ENCODE data around the gene LILRA1.
A peak's percentile ranks its signal among the peaks of the same experiment; 100 is the strongest.
"Not testable (repeated sequence)": the region's sequence is repeated elsewhere in the genome, so short reads cannot be mapped to it uniquely, and the experiment has no call there.

LILRA1 gene

GRCh38 chr19:54624234-54624633 is 30.8 kb downstream of the LILRA1 start:
- not testable (repeated sequence) for H3K4me3 Mint-ChIP-seq
- H3K27me3 Mint-ChIP-seq = peaks cover 47% of the 10 kb centered on the region

GRCh38 chr19:54624934-54625730 is 31.7 kb downstream of the LILRA1 start:
- H3K27me3 Mint-ChIP-seq = peaks cover 51% of the 10 kb centered on the region
- H3K4me1 Mint-ChIP-seq, H3K36me3 Mint-ChIP-seq, H3K9me3 Mint-ChIP-seq, H3K27ac Mint-ChIP-seq, DNase-seq, H3K4me3 Mint-ChIP-seq, CTCF ChIA-PET: not testable (repeated sequence)

More at GRCh38 chr19:54624234-54624633, 30.8 kb downstream of the LILRA1 start:
- H3K27ac Mint-ChIP-seq, CTCF ChIA-PET, DNase-seq, H3K36me3 Mint-ChIP-seq, H3K9me3 Mint-ChIP-seq, H3K4me1 Mint-ChIP-seq: not testable (repeated sequence)

GRCh38 chr19:54626757-54627156 is 33.3 kb downstream of the LILRA1 start:
- H3K36me3 Mint-ChIP-seq = no peaks in the 10 kb centered on the region

GRCh38 chr19:54627912-54628311 is 34.5 kb downstream of the LILRA1 start:
- H3K4me3 Mint-ChIP-seq, H3K4me1 Mint-ChIP-seq, H3K9me3 Mint-ChIP-seq, CTCF ChIA-PET, DNase-seq, H3K27ac Mint-ChIP-seq, H3K36me3 Mint-ChIP-seq: not testable (repeated sequence)
- H3K27me3 Mint-ChIP-seq = peaks cover 58% of the 10 kb centered on the region

More at GRCh38 chr19:54626757-54627156, 33.3 kb downstream of the LILRA1 start:
- CTCF ChIA-PET = no interaction called here
- Mint-ChIP-seq H3K27me3 (peaks cover 55% of the 10 kb centered on the region), H3K4me3 (no peak overlapping the region), H3K4me1 (peaks cover 2% of the 10 kb centered on the region), H3K9me3 (no peaks in the 10 kb centered on the region), H3K27ac (no peak overlapping the region)
- DNase-seq = no peak

- H3K4me3 Mint-ChIP-seq, H3K4me1 Mint-ChIP-seq, DNase-seq, H3K36me3 Mint-ChIP-seq, H3K9me3 Mint-ChIP-seq, CTCF ChIA-PET: not testable (repeated sequence)
- Mint-ChIP-seq H3K27me3 (peaks cover 48% of the 10 kb centered on the region), H3K27ac (peak within 1 kb of the TSS; percentile 8)
These were observed 36.8 kb downstream of the LILRA1 start, which contains the start of gene LILRB1 for GRCh38 chr19:54630262-54630661. LILRB1 (plus strand) TSS chr19:54630484; CDS start chr19:54631074, 590 bp downstream.

- peaks cover 2% of the 10 kb centered on the region for H3K4me1 Mint-ChIP-seq
- CTCF ChIA-PET = no interaction called here
- H3K9me3 Mint-ChIP-seq = no peaks in the 10 kb centered on the region
- no peaks in the 10 kb centered on the region for H3K36me3 Mint-ChIP-seq
- no peak overlapping the region for H3K27ac Mint-ChIP-seq
- H3K4me3 Mint-ChIP-seq = no peak overlapping the region
- DNase-seq = no peak
- H3K27me3 Mint-ChIP-seq = peaks cover 44% of the 10 kb centered on the region
These were observed 37.4 kb downstream of the LILRA1 start for GRCh38 chr19:54630782-54631181.

GRCh38 chr19:54631489-54632337 is 38.3 kb downstream of the LILRA1 start:
- H3K4me1 Mint-ChIP-seq, CTCF ChIA-PET, H3K9me3 Mint-ChIP-seq, H3K27ac Mint-ChIP-seq, DNase-seq, H3K36me3 Mint-ChIP-seq, H3K4me3 Mint-ChIP-seq: not testable (repeated sequence)
- peaks cover 39% of the 10 kb centered on the region for H3K27me3 Mint-ChIP-seq

- H3K4me1 Mint-ChIP-seq, H3K9me3 Mint-ChIP-seq, DNase-seq, H3K36me3 Mint-ChIP-seq, H3K4me3 Mint-ChIP-seq, H3K27ac Mint-ChIP-seq, CTCF ChIA-PET: not testable (repeated sequence)
- H3K27me3 Mint-ChIP-seq = peaks cover 32% of the 10 kb centered on the region
These were observed 39.1 kb downstream of the LILRA1 start for GRCh38 chr19:54632517-54632916.

GRCh38 chr19:54633401-54633800 is 40.0 kb downstream of the LILRA1 start:
- H3K9me3 Mint-ChIP-seq = no peaks in the 10 kb centered on the region
- no peak overlapping the region for H3K4me3 Mint-ChIP-seq
- H3K4me1 Mint-ChIP-seq = peaks cover 2% of the 10 kb centered on the region
- no peak overlapping the region for H3K27ac Mint-ChIP-seq
- H3K27me3 Mint-ChIP-seq = peaks cover 30% of the 10 kb centered on the region
- CTCF ChIA-PET = no interaction called here
- no peaks in the 10 kb centered on the region for H3K36me3 Mint-ChIP-seq
- DNase-seq = no peak

GRCh38 chr19:54636081-54636480 is 42.6 kb downstream of the LILRA1 start:
- H3K4me3 Mint-ChIP-seq, H3K27ac Mint-ChIP-seq, H3K9me3 Mint-ChIP-seq, H3K36me3 Mint-ChIP-seq, H3K4me1 Mint-ChIP-seq, CTCF ChIA-PET, DNase-seq: not testable (repeated sequence)
- H3K27me3 Mint-ChIP-seq = peaks cover 17% of the 10 kb centered on the region

- no peaks in the 10 kb centered on the region for H3K4me1 Mint-ChIP-seq
- CTCF ChIA-PET = interaction anchor here (1.6 kb wide), 1 partner anchor 36 kb away, joined by 7 read pairs; no protein-coding TSS in a partner anchor
- peaks cover 13% of the 10 kb centered on the region for H3K27me3 Mint-ChIP-seq
- no peak overlapping the region for H3K27ac Mint-ChIP-seq
- no peaks in the 10 kb centered on the region for H3K36me3 Mint-ChIP-seq
- no peak for DNase-seq
- H3K9me3 Mint-ChIP-seq = no peaks in the 10 kb centered on the region
- H3K4me3 Mint-ChIP-seq = no peak overlapping the region
These were observed 45.3 kb downstream of the LILRA1 start for GRCh38 chr19:54638683-54639082.

GRCh38 chr19:54642953-54643352 is 49.5 kb downstream of the LILRA1 start:
- H3K27ac Mint-ChIP-seq, H3K36me3 Mint-ChIP-seq, H3K4me3 Mint-ChIP-seq, H3K4me1 Mint-ChIP-seq, DNase-seq, CTCF ChIA-PET, H3K9me3 Mint-ChIP-seq: not testable (repeated sequence)
- H3K27me3 Mint-ChIP-seq = peaks cover 20% of the 10 kb centered on the region

- H3K4me3 Mint-ChIP-seq, DNase-seq, H3K27ac Mint-ChIP-seq, CTCF ChIA-PET, H3K36me3 Mint-ChIP-seq, H3K4me1 Mint-ChIP-seq, H3K9me3 Mint-ChIP-seq: not testable (repeated sequence)
- peaks cover 20% of the 10 kb centered on the region for H3K27me3 Mint-ChIP-seq
These were observed 50.2 kb downstream of the LILRA1 start for GRCh38 chr19:54643583-54643982.

- DNase-seq = no peak
- no peak overlapping the region for H3K4me3 Mint-ChIP-seq
- no peaks in the 10 kb centered on the region for H3K36me3 Mint-ChIP-seq
- no peaks in the 10 kb centered on the region for H3K4me1 Mint-ChIP-seq
- H3K9me3 Mint-ChIP-seq = no peaks in the 10 kb centered on the region
- no peak overlapping the region for H3K27ac Mint-ChIP-seq
- CTCF ChIA-PET = no interaction called here
- peaks cover 20% of the 10 kb centered on the region for H3K27me3 Mint-ChIP-seq
These were observed 50.6 kb downstream of the LILRA1 start for GRCh38 chr19:54644056-54644455.

All from activated naive CD4-positive, alpha-beta T cell treated with anti-CD3 and anti-CD28 coated beads, Interleukin-2, amount 10 ng/mL, durations not matched to agents 7 days and 5 days (primary cell).